Measurements from ENCODE around the gene TRAPPC8. TPM values are rescaled to one million over a fixed set of nuclear protein-coding genes. Genes with fewer than 3 reads are reported as not detected.

Gene TRAPPC8
- total and polyA plus RNA-seq, 2 of the 13 experiments (the other 11 are each of a cell fraction or from before 2014, with no cell fraction given), result 34.6 to 50.8 TPM

GRCh38 chr18:31929273-31929672 lies 13.7 kb downstream of the TRAPPC8 start (continued):
- no peak for TF ChIP-seq KAT7 (CRISPR knock-in tag; IDR thresholded peaks at IDR 0.05; ENCODE audit: borderline replicate concordance)
- TF ChIP-seq, protein P1, sequence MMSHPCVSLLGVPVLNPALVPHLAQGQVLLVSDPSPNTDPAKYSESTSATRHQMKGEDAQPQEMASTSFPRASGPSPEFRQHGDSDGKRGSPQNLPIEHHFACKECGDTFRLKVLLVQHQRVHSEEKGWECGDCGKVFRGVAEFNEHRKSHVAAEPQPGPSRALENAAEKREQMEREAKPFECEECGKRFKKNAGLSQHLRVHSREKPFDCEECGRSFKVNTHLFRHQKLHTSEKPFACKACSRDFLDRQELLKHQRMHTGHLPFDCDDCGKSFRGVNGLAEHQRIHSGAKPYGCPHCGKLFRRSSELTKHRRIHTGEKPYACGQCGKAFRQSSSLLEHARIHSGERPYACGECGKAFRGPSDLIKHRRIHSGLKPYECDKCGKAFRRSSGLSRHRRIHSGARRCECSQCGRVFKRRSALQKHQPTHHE (CRISPR knock-in tag; IDR thresholded peaks at IDR 0.05; ENCODE audit: borderline replicate concordance), result no peak
- no peak for TF ChIP-seq KAT8 (CRISPR knock-in tag; IDR thresholded peaks at IDR 0.05)
- peak; percentile 82 for TF ChIP-seq MIXL1 (CRISPR knock-in tag; IDR thresholded peaks at IDR 0.05)
- no peak for TF ChIP-seq ZC3H13 (CRISPR knock-in tag; IDR thresholded peaks at IDR 0.05)
- TF ChIP-seq PAWR (CRISPR knock-in tag; IDR thresholded peaks at IDR 0.05; ENCODE audit: borderline replicate concordance), result no peak
- TF ChIP-seq SNAPC4 (CRISPR knock-in tag; IDR thresholded peaks at IDR 0.05), result no peak
- no peak for TF ChIP-seq TEAD3 (CRISPR knock-in tag; optimal IDR thresholded peaks at IDR 0.05; ENCODE audit: borderline replicate concordance)
- no peak for TF ChIP-seq ZNF282 (IDR thresholded peaks at IDR 0.05; ENCODE audit: partially characterized antibody)
- TF ChIP-seq ATF2 (CRISPR knock-in tag; IDR thresholded peaks at IDR 0.05), result peak; percentile 50; the same call in 1 of the 2 replicates
- no peak for TF ChIP-seq ZNF225 (CRISPR knock-in tag; IDR thresholded peaks at IDR 0.05)
- no peak for TF ChIP-seq CBX5 (CRISPR knock-in tag; IDR thresholded peaks at IDR 0.05; ENCODE audit: borderline replicate concordance)
- TF ChIP-seq SSRP1 (CRISPR knock-in tag; IDR thresholded peaks at IDR 0.05), result no peak
- no peak for TF ChIP-seq ZNF17 (CRISPR knock-in tag; IDR thresholded peaks at IDR 0.05)
- TF ChIP-seq, protein P2, sequence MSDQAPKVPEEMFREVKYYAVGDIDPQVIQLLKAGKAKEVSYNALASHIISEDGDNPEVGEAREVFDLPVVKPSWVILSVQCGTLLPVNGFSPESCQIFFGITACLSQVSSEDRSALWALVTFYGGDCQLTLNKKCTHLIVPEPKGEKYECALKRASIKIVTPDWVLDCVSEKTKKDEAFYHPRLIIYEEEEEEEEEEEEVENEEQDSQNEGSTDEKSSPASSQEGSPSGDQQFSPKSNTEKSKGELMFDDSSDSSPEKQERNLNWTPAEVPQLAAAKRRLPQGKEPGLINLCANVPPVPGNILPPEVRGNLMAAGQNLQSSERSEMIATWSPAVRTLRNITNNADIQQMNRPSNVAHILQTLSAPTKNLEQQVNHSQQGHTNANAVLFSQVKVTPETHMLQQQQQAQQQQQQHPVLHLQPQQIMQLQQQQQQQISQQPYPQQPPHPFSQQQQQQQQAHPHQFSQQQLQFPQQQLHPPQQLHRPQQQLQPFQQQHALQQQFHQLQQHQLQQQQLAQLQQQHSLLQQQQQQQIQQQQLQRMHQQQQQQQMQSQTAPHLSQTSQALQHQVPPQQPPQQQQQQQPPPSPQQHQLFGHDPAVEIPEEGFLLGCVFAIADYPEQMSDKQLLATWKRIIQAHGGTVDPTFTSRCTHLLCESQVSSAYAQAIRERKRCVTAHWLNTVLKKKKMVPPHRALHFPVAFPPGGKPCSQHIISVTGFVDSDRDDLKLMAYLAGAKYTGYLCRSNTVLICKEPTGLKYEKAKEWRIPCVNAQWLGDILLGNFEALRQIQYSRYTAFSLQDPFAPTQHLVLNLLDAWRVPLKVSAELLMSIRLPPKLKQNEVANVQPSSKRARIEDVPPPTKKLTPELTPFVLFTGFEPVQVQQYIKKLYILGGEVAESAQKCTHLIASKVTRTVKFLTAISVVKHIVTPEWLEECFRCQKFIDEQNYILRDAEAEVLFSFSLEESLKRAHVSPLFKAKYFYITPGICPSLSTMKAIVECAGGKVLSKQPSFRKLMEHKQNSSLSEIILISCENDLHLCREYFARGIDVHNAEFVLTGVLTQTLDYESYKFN (CRISPR knock-in tag; conservative IDR thresholded peaks at IDR 0.05), result peak; percentile 40; the same call in 1 of the 2 replicates
- no peak for TF ChIP-seq ZNF354B (CRISPR knock-in tag; IDR thresholded peaks at IDR 0.05)
